ENCODE measurements around the gene RNF167. TPM values are rescaled to one million over a fixed set of nuclear protein-coding genes. Genes with fewer than 3 reads are reported as not detected.

RNF167 gene
- total and polyA plus RNA-seq, 12 donors = 65.0 to 202 (median 85.5) TPM

- Histone ChIP-seq H3K9me3 (no peaks in the 10 kb centered on the region), H3K36me3 (peaks cover 0 to 16% (median 5%) of the 10 kb centered on the region in 9 donors), H3K4me1 (peaks cover 5 to 66% (median 15%) of the 10 kb centered on the region in 9 donors), H3K4me3 (peak overlapping the region in 1 of 10 donors; percentile 99), H3K27me3 (no peaks in the 10 kb centered on the region), H3K27ac (peak overlapping the region in 3 of 10 donors; percentile 9 to 100 (median 100))
- TF ChIP-seq CTCF (IDR thresholded peaks at IDR 0.05) = no peak
- WGBS, 2 donors = 68% methylated on average over 14 of the region's 14 CpGs
- intact Hi-C loops (cut with DNase I) = no loop called here
- DNase-seq = no peak
- no peak for ATAC-seq
Observed at GRCh38 chr17:4953451-4953961, 13.4 kb downstream of the RNF167 start.

GRCh38 chr17:4955091-4955490 is 15.0 kb downstream of the RNF167 start:
- DNase-seq = no peak
- H3K36me3 ChIP-seq = peaks cover 0 to 32% (median 15%) of the 10 kb centered on the region in 9 donors
- no peak overlapping the region for H3K27ac ChIP-seq
- TF ChIP-seq CTCF (IDR thresholded peaks at IDR 0.05) = no peak
- H3K27me3 ChIP-seq = no peaks in the 10 kb centered on the region
- H3K4me1 ChIP-seq = peaks cover 3 to 62% (median 12%) of the 10 kb centered on the region in 9 donors
- H3K9me3 ChIP-seq = no peaks in the 10 kb centered on the region
- no peak overlapping the region for H3K4me3 ChIP-seq
- intact Hi-C loops (cut with DNase I) = no loop called here
- no peak for ATAC-seq
- WGBS, 2 donors = 96 to 97% methylated on average over 8 of the region's 8 CpGs

GRCh38 chr17:4956493-4957061 is 16.5 kb downstream of the RNF167 start:
- no peak for DNase-seq
- Histone ChIP-seq H3K9me3 (no peaks in the 10 kb centered on the region), H3K4me3 (no peak overlapping the region), H3K36me3 (peaks cover 0 to 47% (median 22%) of the 10 kb centered on the region in 9 donors), H3K27ac (no peak overlapping the region), H3K4me1 (peaks cover 0 to 48% (median 0%) of the 10 kb centered on the region in 9 donors), H3K27me3 (no peaks in the 10 kb centered on the region)
- no peak for ATAC-seq
- WGBS, 2 donors = 76 to 78% methylated on average over 10 of the region's 10 CpGs
- TF ChIP-seq CTCF (IDR thresholded peaks at IDR 0.05) = peak in 6 of 9 donors; percentile 21 to 45 (median 32)
- intact Hi-C loops (cut with DNase I) = no loop called here

- peak overlapping the region in 2 of 10 donors; percentile 6 to 41 for H3K27ac ChIP-seq
- DNase-seq = no peak
- no peak for TF ChIP-seq CTCF (IDR thresholded peaks at IDR 0.05)
- intact Hi-C loops (cut with DNase I) = no loop called here
- H3K36me3 ChIP-seq = peaks cover 0 to 55% (median 22%) of the 10 kb centered on the region in 9 donors
- peak in 3 of 8 donors; percentile 18 to 46 (median 34) for ATAC-seq
- H3K27me3 ChIP-seq = no peaks in the 10 kb centered on the region
- 53 to 69% methylated on average over 3 of the region's 3 CpGs for WGBS, 2 donors
- peaks cover 0 to 34% (median 0%) of the 10 kb centered on the region in 9 donors for H3K4me1 ChIP-seq
- no peak overlapping the region for H3K4me3 ChIP-seq
- no peaks in the 10 kb centered on the region for H3K9me3 ChIP-seq
Observed at GRCh38 chr17:4958102-4958501, 18.0 kb downstream of the RNF167 start.

Measured in heart right ventricle (tissue), 16 donors.